GM18517 (cell line): Measurements from ENCODE around the gene BLCAP.
"Not testable (repeated sequence)": the region's sequence is repeated elsewhere in the genome, so short reads cannot be mapped to it uniquely, and the experiment has no call there.

Source experiments
- ATAC-seq: cut with Tn5 transposase; IDR thresholded peaks from one replicate; pipeline ENCODE4 v1.9.1; 2021; ENCODE audit warnings: mild to moderate bottlenecking, moderate library complexity; ENCODE audit not compliant: unreplicated experiment

BLCAP gene, protein sequence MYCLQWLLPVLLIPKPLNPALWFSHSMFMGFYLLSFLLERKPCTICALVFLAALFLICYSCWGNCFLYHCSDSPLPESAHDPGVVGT

DNA sequence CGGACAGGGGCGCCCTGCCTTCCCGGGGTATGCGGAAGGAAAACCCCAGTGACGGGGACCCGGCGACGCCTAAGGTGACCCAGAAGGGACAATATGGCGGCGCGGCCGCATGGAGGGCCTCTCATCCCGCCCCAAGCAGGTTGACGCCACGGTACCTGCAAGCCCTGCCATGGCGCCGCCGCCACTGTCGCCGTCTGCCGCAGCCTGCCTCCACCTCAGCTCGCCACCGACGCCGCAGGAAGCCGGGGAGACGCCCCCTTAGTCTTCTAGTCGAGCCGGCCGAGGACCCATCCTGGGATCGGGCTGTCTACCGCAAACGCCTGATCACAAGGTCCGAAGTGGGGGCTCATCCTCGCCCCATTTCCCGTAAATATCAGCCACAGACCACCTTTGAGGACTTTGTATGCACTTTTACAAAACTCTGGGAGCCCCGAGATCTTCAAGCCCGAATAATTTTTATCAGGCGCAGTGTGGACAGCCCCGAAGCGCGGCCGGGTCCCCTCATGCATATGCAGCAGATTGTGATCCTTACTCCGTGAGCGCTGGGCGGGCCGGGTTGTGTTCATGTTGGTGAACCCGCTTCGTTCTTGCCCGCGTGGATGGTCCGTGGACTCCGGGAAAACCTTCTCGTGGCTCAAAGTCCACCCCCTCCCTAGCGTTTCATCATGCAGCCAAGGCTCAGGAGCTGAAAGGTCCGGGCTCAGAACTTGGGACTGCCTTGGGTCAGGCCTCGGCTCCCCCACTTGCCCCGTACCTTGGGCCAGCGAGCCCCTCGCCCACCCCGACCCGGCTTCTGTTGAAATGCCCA lies at the start of gene BLCAP:
Gene BLCAP, minus strand, starts transcription at position 239 of the 808 bp plus-strand sequence. CDS start 8,702 bp downstream, outside the sequence.
- ATAC-seq: peak; percentile 61

DNA sequence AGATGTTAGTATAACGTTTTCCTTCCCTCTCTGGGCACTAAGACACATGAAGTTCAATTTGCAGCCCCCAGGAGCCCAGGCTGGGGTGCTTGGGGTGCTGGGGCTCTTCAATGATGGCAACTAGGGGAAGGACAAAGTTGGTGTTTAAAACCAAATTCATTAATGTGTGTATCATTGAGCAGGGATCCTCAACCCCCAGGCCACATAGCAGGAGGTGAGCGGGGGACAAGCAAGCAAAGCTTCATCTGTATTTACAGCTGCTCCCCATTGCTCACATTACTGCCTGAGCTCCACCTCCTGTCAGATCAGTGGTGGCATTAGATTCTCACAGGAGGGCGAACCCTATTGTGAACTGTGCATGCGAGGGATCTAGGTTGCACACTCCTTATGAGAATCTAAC lies 49.8 kb upstream of the BLCAP start:
- not testable (repeated sequence) for ATAC-seq

DNA sequence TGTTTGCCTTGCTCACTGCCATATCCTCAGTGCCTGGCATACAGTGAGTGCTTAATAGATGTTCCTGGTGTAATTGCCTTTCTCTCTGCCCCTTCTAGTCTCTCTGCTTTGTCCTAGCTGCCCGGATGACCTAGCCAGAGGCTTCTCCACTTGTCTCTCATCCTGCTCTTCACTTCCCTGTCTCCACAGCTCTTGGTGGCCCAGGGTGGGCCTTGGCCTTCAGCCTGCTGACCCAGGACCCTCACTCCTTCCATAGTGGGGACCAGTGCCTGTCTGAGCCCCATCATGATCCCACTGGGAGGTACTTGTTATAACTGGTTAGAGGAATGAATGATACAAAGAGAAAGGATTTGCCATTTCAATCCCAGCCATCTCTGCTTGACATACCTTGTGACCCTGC lies 49.2 kb upstream of the BLCAP start:
- no peak for ATAC-seq

DNA sequence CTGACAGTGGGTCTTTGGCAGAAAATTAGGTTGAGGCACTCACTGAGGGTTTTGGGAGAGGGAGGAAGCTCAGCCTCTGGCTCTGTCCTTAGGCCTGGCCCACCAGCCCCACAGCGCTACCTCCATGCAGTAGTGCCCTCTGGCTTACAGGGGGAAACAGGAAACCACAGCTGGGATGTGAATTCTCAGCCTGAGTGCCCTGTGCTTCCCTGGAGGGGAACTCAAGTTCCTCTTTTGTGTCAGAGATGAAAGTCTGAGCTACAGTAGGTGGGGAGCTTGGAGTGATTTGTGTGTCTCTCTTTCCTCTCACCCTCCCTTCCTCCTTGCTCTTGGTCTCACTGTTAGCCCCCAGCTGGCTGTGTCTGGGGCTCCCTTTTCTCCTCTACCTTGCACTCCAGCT lies 48.2 kb upstream of the BLCAP start:
- ATAC-seq: no peak

DNA sequence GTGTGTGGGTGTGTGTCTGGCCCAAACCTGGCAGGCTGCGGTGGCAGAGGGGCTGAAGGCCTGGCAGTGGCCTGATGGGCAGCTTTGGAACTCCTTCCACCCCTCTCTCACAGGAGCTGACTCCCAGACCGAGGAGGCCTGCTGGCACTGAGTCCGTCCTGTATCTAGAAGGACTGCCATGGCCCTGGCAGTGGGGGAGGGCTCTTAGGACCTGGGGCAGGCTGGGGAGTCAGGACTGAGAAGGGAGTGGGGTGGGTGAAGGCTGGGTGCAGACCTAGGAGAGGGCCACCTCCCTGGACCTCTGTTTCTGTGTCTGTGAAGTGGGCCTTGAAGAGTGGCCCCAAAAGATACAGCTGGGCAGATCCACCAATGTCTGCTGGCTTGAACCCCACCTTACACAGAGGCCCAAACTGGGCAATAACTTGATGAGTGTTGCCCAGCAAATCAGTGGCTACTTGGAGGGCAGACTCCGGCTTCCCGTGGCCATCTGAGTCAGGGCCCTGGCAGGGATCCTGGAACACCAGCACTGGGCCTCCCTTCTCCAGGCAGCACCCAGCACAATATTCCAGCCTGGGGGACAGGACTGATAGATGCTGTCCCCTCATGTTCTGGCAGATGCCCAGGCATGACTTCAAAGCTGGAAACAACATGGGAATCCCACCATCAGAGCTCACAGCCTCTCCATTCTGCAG lies 46.7 kb upstream of the BLCAP start:
- no peak for ATAC-seq

DNA sequence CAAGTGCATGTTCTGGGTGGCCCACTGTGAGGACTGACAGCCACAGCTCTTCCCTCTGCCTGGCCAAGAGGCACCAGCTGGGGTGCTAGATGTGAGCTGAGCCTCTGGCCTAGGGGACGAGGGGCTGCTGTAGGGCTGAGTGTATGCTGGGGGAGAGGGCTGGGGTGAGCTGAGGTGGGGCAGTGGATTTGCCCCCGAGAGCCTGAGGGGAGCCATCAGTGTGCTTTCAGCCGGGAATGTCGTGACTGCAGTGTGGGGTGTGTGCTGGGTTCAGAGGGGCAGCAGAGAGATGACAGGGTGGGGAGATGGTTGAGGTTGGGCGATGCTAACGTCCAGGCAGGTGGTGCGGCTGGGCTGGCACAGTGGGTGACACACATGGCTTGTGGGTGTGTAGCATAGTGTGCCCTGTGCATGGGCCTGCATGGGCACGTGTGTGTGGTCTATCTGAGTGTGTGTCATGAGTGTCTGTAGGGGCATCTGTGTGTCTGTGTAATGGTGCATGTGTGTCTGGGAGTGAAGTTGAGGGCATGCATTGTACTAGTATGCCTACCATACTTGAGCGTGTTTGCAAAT lies 46.0 kb upstream of the BLCAP start:
- no peak for ATAC-seq

DNA sequence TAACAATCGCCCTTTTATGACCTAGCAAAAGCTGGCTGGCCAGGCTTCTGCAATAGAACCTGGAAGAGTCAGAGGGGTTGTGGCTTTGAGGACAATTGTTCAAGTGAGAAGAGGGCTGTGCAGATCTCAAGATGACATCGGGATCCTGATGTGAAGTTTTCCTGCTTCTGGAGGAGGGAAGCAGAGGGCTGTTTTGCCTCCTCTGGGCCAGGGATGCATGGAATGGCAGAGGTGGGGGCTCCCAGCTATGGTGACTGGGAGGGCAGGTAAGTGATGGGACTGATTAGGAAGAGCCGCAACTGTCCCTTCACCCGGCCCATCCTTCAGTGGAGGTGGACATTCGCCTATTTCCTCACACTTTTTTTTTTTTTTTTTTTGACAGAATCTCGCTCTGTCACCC lies 43.4 kb upstream of the BLCAP start:
- ATAC-seq: no peak

DNA sequence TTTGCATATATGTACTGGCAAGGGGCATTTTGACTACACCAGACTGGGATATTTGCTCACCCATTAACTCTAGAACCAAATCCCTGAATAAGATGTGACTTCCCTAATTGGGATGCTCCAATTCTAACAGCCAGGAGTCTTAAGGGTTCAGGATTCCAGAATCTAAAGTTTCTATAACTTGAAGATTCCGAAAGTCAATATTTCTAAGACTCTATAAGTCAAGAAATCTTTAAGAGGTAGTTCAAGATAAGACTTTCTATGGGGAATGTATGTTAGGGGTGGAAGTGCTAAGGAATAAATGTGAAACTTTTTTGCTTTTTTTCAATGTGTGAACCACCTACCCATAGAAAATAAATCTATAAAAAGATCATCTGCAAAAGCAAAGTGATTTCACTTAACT lies 42.7 kb upstream of the BLCAP start:
- ATAC-seq: no peak

DNA sequence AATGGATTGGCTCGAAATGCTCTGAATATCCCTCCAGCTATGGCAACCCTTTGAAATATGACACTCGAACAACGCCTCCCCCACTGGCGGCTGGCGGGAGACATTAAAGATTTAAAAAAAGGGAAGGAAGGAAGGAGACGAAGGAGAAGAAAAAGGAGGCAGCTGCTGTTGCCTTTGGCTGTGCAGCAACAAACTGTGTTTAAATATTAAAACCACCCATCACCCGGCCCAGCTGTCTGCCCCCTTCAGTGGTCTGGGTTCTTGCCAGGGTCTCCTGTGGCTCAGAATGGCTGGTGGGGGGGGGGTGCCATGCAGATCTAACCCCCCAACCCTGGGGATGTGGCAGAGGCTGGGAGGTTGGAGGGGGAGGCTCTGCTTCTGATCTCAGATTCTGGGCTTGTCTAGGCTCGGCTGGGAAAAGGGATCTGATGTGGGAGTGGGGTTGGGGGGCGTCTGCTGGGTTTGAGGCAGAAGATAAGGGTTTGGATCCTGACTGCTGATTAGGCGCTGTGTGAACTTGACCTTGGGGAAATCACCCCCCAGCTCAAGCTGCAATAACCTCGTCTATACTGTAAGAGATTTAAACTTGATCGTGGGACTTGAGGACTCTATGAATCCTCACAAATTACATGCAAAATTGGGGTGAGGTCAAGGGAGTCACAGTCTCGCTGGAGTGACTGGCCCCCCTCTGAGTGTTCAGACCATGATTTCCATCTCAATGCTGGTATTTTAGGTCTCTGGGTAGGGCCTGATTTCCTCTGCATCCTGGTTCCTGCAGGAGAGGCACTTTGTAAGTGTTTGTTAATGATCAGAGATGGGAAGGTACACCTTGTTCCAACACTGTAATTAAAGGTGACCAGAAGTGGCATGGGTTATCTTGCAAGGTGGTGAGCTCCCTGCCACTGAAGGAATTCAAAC lies 40.3 kb upstream of the BLCAP start:
- no peak for ATAC-seq

DNA sequence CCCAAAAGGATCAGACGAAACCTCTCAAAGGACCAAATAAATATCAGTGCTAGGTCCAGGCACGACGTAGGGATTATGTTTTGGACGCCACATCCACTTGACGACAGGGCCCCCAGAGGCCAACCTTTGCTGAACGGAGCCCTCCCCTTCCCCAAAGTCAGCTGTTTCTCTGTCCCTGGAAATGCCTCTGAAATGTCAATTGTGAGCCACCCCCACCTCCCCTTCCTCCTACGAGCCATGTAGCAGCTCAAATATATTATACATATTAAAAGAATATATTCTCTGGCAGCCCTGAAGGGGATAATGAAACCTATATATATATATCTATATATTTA lies 39.6 kb upstream of the BLCAP start:
- ATAC-seq: no peak

DNA sequence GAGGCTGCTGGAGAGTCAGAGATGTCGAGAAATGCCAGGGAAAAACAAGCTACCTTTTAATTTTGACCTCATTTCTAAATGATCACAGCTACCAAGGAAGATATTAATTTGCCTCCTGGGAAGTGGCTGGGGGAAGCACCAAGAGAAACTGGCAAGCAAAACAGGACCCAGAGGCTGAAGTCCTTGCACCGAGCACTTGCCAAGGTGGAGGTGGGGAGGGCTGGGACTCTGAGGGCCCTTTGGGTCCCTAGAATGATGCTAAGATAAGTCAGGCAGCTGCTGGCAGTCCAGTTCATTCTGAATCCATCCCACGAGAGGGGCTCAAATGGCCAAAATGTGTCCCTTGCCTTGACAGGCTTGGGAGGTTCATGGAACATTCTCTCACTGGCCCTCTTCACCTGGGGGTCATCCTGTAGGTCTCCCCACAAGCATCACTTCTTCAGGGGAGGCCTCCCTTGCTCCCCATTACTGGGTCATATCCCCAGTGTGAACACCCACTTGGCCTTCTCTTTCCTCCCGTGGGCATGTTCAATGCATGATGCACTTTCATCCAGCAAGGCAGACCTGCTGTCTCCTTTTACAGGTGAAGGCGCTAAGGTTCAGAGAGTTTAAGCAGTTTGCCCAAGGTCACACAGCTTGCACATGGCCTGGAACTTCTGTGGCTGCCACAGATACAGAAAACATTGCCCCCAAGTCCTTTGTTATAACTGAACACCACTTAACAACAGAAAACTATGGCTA lies 39.1 kb upstream of the BLCAP start:
- no peak for ATAC-seq

DNA sequence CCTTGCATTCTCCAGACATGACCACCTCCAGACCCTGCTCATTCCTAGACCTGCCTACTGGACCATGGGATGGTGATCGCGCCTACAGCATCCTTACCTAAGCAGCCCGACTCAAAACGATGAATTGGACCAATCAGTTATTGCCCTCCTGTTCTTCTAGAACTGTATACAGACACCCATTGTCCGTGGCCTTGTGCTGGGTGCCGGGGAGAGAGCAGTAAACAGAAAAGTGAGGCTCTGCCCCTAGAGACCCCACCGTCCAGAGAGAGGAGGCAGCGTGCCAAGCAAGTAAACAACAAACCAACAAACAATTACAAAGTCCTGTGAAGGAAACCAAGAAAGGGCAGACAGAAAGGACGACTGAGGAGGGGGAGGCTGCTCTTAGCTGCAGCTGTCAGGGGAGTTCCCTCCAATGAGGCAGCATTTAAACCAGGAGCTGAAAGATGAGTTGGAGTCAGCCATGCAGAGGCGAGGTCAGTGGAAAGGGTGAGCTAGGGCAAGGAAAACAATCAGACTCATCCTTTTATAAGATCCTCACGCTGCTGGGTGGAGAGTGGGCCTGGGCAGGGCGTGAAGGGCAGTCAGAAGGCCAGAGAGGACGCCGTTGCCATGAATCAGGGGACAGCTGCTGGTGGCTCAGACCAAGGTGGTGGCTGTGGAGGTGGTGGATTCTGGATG lies 37.6 kb upstream of the BLCAP start:
- ATAC-seq: no peak

DNA sequence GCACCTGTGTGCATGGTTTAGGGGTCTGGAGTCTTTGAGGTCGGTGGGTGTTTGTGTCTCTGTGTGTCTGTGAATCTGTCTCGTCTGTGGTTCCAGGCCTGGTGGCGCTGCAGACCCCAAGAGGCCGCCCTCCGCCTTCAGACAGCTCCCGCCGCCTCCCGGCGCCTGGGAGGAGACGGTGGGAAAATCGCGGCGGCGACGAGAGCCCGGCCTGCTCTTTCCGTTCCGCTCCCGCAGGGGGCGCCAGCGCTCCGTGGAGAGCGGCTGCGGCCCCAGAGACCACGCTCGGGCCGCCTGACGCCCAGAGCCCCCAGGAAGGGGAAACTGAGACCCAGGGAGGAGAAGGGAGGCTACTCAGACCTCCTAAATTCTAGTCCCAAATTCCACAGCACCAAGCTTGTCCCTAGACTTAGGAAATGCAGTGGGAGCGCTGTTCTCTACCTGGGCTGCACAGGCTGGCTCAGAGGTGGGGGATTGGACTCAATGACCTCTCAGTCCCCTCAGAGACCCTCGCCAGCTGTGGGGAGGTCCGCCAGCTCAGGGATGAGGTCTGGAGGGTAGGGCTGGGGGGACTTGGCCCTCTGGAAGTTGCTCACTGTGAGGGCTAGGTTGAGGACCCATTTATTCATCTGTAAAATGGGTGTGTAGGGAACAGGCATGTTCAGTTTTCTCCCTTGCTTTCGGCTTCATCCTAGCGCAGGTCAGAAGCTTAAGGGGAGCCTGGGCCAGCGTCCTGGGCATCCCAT lies 36.9 kb upstream of the BLCAP start:
- no peak for ATAC-seq

DNA sequence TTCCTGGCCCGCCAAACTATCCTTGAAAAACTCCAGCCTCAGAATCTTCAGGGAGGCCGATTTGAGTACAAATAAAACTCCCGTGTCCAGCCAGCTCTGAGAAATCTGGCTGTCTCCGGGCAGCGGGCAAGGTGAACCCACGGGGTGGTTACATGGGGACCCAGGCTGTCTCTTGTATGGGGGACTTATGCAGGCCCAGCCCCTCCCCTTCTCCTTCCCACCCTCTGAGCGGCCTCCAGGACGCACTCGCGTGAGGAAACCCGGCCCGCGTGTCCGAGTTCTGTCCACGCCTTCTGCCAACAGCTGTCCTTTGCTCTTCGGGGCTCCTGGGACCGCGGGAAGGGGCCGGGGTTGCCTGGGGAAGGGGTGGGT lies 36.3 kb upstream of the BLCAP start:
- ATAC-seq: no peak

DNA sequence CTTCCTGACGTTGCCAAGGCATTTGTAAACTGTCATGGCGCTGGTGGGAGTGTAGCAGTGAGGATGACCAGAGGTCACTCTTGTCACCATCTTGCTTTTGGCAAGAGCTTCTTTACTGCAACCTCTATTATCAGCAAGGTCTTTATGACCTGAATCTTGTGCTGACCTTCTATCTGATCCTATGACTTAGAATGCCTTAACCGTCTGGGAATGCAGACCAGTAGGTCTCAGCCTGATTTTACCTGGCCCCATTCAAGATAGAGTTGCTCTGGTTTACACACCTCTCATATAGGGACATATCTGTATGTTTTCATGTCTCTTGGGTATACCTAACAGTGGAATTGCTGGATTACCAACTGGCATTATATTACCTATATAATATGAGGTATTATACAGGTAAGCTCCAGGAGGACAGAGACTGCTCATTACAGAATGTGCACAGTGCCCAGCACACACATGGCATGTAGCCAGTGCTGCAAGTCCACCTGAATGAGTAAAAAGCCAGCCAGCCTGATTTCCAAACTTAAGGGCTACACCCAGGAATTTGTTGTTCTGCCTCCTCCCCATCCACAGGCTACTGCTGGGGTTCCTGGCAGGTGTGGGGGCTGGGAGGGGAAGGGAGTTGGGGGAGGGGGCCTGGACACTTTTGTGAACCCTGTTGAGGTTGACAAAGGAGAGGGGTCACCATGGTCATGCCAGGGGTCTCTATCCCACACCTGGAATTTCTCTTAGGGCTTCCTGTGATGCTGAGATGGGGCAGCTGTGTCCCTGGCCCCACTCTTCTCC lies 35.2 kb upstream of the BLCAP start:
- no peak for ATAC-seq

DNA sequence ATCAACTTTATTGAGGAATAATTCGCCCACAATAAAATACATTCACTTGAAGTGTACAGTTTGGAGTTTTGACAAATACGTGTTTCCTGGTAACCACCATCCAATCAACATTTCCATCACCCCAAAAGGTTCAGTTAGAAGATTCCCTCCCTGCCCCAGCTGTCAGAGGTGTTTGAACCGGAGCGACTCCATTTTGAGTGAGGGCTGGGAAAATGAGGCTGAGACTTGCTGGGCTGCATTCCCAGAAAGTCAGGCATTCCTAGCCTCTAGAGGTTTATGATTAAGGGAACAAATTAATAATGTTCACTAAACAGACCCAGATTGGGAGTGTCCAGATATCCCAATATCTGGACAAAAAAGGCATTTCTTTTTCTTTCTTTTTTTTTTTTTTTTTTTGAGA lies 33.0 kb upstream of the BLCAP start:
- no peak for ATAC-seq

DNA sequence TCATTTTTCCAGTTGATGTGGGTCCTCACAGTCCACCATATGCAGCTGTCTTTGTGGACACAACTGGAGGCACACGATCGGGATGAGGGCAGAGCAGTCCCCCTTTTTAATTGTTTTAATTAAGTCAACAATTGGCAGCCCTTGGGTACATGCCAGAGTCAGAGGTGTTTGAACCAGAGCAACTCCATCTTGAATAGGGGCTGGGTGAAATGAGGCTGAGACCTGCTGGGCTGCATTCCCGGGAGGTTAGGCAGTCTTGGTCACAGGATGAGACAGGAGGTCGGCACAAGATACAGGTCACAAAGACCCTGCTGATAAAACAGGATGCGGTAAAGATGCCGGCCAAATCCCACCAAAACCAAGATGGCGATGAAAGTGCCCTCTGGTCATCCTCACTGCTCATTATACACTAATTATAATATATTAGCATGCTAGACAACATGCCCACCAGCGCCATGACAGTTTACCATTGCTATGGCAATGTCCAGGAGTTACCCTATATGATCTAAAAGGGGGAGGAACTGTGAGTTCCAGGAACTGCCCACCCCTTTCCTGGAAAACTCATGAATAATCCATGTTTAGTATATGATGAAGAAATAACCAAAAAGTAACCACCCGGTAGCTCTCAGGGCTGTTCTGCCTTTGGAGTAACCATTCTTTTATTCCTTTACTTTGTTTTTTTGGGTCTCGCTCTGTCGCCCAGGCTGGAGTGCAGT lies 31.8 kb upstream of the BLCAP start:
- no peak for ATAC-seq

DNA sequence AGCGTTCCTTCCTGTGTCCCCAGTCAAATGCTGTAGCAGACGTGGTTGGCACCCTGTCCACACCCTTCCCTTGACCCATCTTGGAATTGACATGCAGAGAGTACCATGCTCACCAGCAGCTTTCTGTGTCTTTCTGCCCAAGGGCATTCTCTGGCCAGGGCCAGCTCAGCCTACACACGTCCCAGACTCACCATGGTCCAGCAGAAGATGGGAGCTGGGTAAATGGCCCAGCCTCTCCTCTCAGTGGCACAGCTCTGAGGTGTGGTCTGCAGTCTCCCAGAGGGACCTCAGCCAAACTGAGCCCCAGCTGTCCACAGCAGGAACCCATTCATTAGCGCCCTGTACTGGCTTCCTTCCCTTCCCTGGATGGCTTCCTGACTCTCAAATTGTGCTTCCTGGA lies 31.1 kb upstream of the BLCAP start:
- ATAC-seq: no peak
